Measurements from ENCODE around the gene FAM181A. TPM values are rescaled to one million over a fixed set of nuclear protein-coding genes. Genes with fewer than 3 reads are reported as not detected.

FAM181A gene
- total RNA-seq, result not detected

DNA sequence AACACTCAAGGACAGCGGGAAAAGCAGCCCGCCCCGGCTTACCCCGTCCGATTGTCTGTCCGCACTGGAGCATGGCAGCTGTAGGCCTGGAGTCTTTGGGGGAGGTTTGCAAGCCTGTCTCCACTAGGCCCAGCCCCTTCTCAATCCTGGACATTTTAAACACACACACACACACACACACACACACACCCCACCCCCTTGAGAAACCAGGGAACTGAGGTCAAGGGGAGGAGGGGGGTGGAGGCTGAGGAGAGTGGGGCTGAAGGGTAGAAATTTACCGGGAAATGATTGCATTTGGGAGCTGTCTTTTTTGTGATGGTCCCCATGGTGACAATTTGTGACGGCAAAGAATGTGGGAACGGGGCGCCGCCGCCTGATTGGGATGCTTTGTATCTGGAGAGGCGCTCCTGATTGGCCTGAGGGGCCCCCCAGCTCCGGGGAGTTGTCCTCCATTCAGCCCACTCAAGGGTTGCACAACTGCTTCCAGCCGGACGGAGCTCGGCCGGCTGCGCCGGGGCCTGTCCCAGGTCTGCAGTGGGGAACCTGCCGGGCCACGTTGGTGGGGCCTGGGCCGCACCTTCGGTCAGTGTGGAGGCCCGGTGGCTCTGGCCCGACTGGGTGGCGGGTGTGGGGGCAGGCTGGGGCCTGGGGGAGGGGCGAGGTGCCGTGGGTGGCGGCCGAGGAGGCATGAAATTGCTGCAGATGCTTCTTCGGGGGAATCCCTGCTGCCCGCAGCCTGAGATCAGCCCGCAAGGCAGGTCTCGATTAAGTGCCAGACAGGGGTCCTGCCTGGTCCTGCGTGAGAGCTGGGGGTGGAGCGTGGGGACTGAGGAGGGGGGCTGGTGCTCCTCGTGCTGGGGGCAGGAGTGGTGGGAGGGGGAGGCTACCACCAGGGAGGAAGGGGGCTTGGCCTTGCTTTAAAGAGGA, at the start of gene FAM181A:
FAM181A (plus strand) TSS at position 472 of the 927 bp plus-strand sequence. CDS start 942 bp downstream, outside the sequence.
- DNase-seq (no peak), ATAC-seq (no peak)
- intact Hi-C loops (cut with DNase I), result no loop called here
- 75 to 86% methylated on average over 27 to 35 of the region's 38 CpGs for WGBS, 2 donors
- Histone ChIP-seq H3K4me3 (no peak within 1 kb of the TSS), H3K27me3 (no peaks in the 10 kb centered on the region), H3K27ac (no peak within 1 kb of the TSS), H3K36me3 (replicated peaks in 1 of 2; ENCODE audit: insufficient read depth in 1 of 2, low read depth in 2 of 2) (no peaks in the 10 kb centered on the region), H3K9me3 (no peaks in the 10 kb centered on the region), H3K4me1 (no peaks in the 10 kb centered on the region)
- TF ChIP-seq, protein P1, sequence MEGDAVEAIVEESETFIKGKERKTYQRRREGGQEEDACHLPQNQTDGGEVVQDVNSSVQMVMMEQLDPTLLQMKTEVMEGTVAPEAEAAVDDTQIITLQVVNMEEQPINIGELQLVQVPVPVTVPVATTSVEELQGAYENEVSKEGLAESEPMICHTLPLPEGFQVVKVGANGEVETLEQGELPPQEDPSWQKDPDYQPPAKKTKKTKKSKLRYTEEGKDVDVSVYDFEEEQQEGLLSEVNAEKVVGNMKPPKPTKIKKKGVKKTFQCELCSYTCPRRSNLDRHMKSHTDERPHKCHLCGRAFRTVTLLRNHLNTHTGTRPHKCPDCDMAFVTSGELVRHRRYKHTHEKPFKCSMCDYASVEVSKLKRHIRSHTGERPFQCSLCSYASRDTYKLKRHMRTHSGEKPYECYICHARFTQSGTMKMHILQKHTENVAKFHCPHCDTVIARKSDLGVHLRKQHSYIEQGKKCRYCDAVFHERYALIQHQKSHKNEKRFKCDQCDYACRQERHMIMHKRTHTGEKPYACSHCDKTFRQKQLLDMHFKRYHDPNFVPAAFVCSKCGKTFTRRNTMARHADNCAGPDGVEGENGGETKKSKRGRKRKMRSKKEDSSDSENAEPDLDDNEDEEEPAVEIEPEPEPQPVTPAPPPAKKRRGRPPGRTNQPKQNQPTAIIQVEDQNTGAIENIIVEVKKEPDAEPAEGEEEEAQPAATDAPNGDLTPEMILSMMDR (IDR thresholded peaks at IDR 0.05), result no peak
- TF ChIP-seq POLR2A (IDR thresholded peaks at IDR 0.05), result no peak

DNA sequence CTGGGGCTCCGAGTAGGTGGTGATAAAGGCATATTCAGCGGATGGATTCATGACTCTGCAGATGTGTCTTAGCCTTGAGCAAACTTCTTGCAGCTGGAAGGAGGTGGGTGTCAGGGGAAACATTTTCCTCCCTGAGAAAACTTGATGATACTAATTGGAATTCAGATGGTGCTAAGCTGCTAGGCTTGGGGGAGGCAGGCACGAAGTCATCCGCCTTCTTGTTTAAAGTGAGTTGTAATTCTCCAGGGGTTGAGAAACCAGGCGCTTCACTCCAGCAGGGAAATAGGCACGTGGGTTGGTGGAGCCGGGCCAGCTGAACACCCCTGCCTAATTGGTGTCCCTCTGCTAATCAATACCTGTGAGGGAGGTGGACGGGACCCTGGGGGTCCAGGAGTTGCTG, 48.9 kb upstream of the FAM181A start:
- intact Hi-C loops (cut with DNase I), result no loop called here
- Histone ChIP-seq H3K27me3 (no peaks in the 10 kb centered on the region), H3K4me1 (peaks cover 9% of the 10 kb centered on the region), H3K4me3 (no peak overlapping the region), H3K27ac (no peak overlapping the region), H3K36me3 (replicated peaks in 1 of 2; ENCODE audit: insufficient read depth in 1 of 2, low read depth in 2 of 2) (no peaks in the 10 kb centered on the region), H3K9me3 (no peaks in the 10 kb centered on the region)
- DNase-seq (no peak), ATAC-seq (no peak)
- 44 to 53% methylated on average over 6 to 8 of the region's 8 CpGs for WGBS, 2 donors
- no peak for TF ChIP-seq POLR2A (IDR thresholded peaks at IDR 0.05)
- TF ChIP-seq, protein P1 (IDR thresholded peaks at IDR 0.05), result no peak

DNA sequence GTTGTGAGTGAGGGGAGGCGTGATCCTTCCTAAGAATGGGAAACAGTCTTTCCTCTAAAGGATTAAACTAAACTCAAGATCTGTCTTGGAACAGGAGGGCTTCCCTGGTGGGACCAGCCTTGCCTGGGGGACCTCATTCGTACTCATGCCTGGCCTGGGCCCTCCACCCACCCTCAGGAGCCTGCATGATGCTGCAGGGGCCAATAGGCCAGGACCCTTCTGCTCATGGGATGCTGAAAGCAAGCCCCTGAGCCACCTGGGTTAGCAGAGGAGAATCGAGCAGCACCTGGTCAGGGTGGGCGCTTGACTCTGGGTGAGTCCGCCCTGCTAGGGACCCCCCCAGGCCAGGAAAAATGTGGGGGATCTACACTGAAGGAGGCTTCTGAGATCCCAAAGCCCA, 48.3 kb upstream of the FAM181A start:
- Histone ChIP-seq H3K36me3 (replicated peaks in 1 of 2; ENCODE audit: insufficient read depth in 1 of 2, low read depth in 2 of 2) (no peaks in the 10 kb centered on the region), H3K9me3 (no peaks in the 10 kb centered on the region), H3K4me1 (peaks cover 9% of the 10 kb centered on the region), H3K27me3 (no peaks in the 10 kb centered on the region), H3K27ac (no peak overlapping the region), H3K4me3 (no peak overlapping the region)
- TF ChIP-seq, protein P1 (IDR thresholded peaks at IDR 0.05), result no peak
- DNase-seq (no peak), ATAC-seq (no peak)
- WGBS, 2 donors, result 83 to 89% methylated on average over 2 to 5 of the region's 5 CpGs
- intact Hi-C loops (cut with DNase I), result no loop called here

DNA sequence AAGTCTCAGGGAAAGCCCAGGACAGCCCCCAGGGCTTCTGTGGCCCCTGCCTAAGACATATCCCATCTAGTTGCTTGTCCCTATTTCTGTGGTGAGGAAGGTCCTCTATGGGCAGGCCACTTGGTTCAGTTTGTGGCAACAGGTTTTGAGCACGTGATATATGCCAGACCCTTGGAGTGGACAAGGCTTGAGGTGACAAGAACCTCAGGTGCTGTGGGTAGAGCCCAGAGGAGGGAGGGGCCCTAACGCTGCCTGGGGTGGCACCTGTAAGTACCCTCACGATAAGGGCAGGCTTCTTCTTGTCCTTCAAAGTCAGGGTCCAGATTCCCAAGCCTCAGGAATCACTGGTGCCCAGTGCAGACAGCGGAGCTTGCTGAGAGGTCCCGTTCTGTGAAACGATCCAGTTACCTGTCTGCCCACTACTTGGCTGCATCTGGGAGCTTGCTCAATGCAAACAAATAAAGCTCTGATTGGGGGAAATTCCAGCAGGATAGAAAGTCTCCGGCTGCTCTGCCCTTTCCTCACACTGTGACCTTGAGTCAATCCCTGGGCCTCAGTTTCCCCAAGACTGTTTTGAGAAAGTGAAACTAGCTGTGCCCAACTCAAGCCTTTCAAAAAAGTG, 47.7 kb upstream of the FAM181A start:
- Histone ChIP-seq H3K4me3 (no peak overlapping the region), H3K4me1 (peaks cover 9% of the 10 kb centered on the region), H3K9me3 (no peaks in the 10 kb centered on the region), H3K27ac (no peak overlapping the region), H3K27me3 (no peaks in the 10 kb centered on the region), H3K36me3 (replicated peaks in 1 of 2; ENCODE audit: insufficient read depth in 1 of 2, low read depth in 2 of 2) (no peaks in the 10 kb centered on the region)
- 13 to 23% methylated on average over 3 to 7 of the region's 7 CpGs for WGBS, 2 donors
- intact Hi-C loops (cut with DNase I), result no loop called here
- ATAC-seq (no peak), DNase-seq (no peak)
- TF ChIP-seq, protein P1 (IDR thresholded peaks at IDR 0.05), result no peak
- TF ChIP-seq POLR2A (IDR thresholded peaks at IDR 0.05), result no peak

Measured in body of pancreas (tissue), 4 donors.